ENCODE measurements around the gene POLR2J.
A peak's percentile ranks its signal among the peaks of the same experiment; 100 is the strongest.

The POLR2J gene

GRCh38 chr7:102434039-102434486, 44.7 kb downstream of the POLR2J start:
- POLR2A ChIA-PET = no interaction called here
- CTCF ChIA-PET = interaction anchor here (1.0 to 2.5 kb wide), 7 partner anchors 8 to 29 kb away, joined by 3 to 10 read pairs (median 4); no protein-coding TSS in a partner anchor
- no peak for DNase-seq (ENCODE audit: extremely low spot score)
- no peak for TF ChIP-seq CTCF (IDR thresholded peaks at IDR 0.05; ENCODE audit: control extremely low read depth, extremely low read depth, low read depth, missing control alignments)

- peak; percentile 90 for DNase-seq (ENCODE audit: extremely low spot score)
- ChIA-PET CTCF (interaction anchor here (1.0 to 2.5 kb wide), 8 partner anchors 11 to 29 kb away, joined by 3 to 10 read pairs (median 4); no protein-coding TSS in a partner anchor), POLR2A (no interaction called here)
- no peak for TF ChIP-seq CTCF (IDR thresholded peaks at IDR 0.05; ENCODE audit: control extremely low read depth, extremely low read depth, low read depth, missing control alignments)
Observed at GRCh38 chr7:102433219-102434038, 45.3 kb downstream of the POLR2J start, which contains the start of gene ORAI2. Gene ORAI2, plus strand, starts transcription at chr7:102433575. Its CDS starts 5,382 bp downstream, at chr7:102438957.

GRCh38 chr7:102432442-102433218, 46.1 kb downstream of the POLR2J start:
- no peak for TF ChIP-seq CTCF (IDR thresholded peaks at IDR 0.05; ENCODE audit: control extremely low read depth, extremely low read depth, low read depth, missing control alignments)
- ChIA-PET POLR2A (interaction anchor here (0.8 kb wide), 1 partner anchor 24 kb away, joined by 5 read pairs; no protein-coding TSS in a partner anchor), CTCF (interaction anchor here (0.6 to 1.6 kb wide), 8 partner anchors 9 to 41 kb away, joined by 3 to 5 read pairs (median 3); no protein-coding TSS in a partner anchor)
- DNase-seq (ENCODE audit: extremely low spot score) = no peak

GRCh38 chr7:102431617-102432298, 47.0 kb downstream of the POLR2J start:
- no peak for TF ChIP-seq CTCF (IDR thresholded peaks at IDR 0.05; ENCODE audit: control extremely low read depth, extremely low read depth, low read depth, missing control alignments)
- no peak for DNase-seq (ENCODE audit: extremely low spot score)
- CTCF ChIA-PET = interaction anchor here (0.6 to 1.6 kb wide), 9 partner anchors 10 to 40 kb away, joined by 3 to 5 read pairs (median 3); no protein-coding TSS in a partner anchor
- POLR2A ChIA-PET = interaction anchor here (0.8 kb wide), 1 partner anchor 23 kb away, joined by 5 read pairs; no protein-coding TSS in a partner anchor

- TF ChIP-seq CTCF (IDR thresholded peaks at IDR 0.05; ENCODE audit: control extremely low read depth, extremely low read depth, low read depth, missing control alignments) = no peak
- ChIA-PET POLR2A (no interaction called here), CTCF (interaction anchor here (1.5 kb wide), 1 partner anchor 18 kb away, joined by 4 read pairs; no protein-coding TSS in a partner anchor)
- DNase-seq (ENCODE audit: extremely low spot score) = no peak
Observed at GRCh38 chr7:102429141-102429899, 49.4 kb downstream of the POLR2J start.
